ENCODE measurements around the gene GRK3. TPM values are rescaled to one million over a fixed set of nuclear protein-coding genes. Genes with fewer than 3 reads are reported as not detected.

The GRK3 gene
- total and polyA plus RNA-seq, 2 donors from 2014 or later = 1.6 to 11.5 TPM

DNA sequence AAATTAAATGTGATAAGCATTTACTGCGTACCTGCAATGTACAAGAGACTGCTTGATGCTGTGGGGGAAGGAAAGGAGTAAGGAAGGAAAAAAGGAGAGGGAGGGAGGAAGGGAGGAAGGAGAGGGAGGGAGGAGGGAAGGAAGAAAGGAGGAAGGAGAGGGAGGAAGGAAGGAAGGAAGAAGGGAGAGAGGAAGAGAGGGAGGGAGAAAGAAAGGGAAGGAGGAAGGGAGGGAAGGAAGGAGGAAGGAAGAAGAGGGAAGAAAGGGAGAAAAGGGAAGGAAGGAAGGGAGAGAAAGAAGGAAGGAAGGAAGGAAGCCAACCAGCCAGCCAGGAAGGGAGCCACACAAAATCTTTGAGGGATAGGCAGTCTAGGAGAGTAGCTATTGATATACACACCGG is 133.5 kb downstream of the GRK3 start:
- Histone ChIP-seq H3K4me3 (ENCODE audit: low read length in 3 of 3) (no peak overlapping the region), H3K36me3 (ENCODE audit: control insufficient read depth in 2 of 3, insufficient read depth in 3 of 3, low read length in 3 of 3) (peaks cover 0 to 2% (median 0%) of the 10 kb centered on the region in 3 donors), H3K4me1 (ENCODE audit: control insufficient read depth in 2 of 3, insufficient read depth in 2 of 3, low read depth in 1 of 3, low read length in 3 of 3) (peaks cover 0 to 4% (median 0%) of the 10 kb centered on the region in 3 donors), H3K27me3 (ENCODE audit: control insufficient read depth, insufficient read depth, low read length) (no peaks in the 10 kb centered on the region), H3K9me3 (ENCODE audit: control insufficient read depth in 2 of 3, insufficient read depth in 1 of 3, low read length in 3 of 3) (no peaks in the 10 kb centered on the region), H3K27ac (ENCODE audit: low read depth in 2 of 2, low read length in 2 of 2) (no peak overlapping the region), H3K9ac (ENCODE audit: low read length in 3 of 3) (no peak overlapping the region)
- TF ChIP-seq, protein P1, sequence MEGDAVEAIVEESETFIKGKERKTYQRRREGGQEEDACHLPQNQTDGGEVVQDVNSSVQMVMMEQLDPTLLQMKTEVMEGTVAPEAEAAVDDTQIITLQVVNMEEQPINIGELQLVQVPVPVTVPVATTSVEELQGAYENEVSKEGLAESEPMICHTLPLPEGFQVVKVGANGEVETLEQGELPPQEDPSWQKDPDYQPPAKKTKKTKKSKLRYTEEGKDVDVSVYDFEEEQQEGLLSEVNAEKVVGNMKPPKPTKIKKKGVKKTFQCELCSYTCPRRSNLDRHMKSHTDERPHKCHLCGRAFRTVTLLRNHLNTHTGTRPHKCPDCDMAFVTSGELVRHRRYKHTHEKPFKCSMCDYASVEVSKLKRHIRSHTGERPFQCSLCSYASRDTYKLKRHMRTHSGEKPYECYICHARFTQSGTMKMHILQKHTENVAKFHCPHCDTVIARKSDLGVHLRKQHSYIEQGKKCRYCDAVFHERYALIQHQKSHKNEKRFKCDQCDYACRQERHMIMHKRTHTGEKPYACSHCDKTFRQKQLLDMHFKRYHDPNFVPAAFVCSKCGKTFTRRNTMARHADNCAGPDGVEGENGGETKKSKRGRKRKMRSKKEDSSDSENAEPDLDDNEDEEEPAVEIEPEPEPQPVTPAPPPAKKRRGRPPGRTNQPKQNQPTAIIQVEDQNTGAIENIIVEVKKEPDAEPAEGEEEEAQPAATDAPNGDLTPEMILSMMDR (IDR thresholded peaks at IDR 0.05; ENCODE audit: borderline replicate concordance, extremely low read depth, insufficient read depth) = no peak
- DNase-seq = no peak
- no peak for FAIRE-seq
- intact Hi-C loops (cut with DNase I) = loop anchor here (5.0 kb wide), 1 partner anchor 236 kb away; no protein-coding TSS in a partner anchor

DNA sequence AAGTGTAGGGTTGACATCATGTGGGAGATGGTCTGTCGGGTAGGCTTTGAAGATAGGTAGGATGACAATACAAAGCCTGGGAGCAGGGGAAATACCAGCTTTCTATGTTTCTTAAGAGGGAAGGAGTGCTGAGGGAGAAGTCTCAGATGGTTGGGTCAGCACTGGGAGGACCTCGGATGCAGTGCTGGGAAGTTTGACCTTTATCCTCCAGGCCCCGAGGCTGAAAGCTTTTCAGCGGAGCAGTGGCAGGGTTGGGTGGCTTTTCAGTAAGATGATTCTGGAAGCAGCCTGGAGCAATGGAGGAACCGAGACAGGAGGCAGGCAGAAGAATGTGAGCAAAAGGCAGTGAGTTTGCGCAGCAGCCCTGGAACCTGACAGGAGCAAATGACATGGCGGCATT is 134.0 kb downstream of the GRK3 start:
- no peak overlapping the region for H3K9ac ChIP-seq (ENCODE audit: low read length in 3 of 3)
- no peak overlapping the region for H3K27ac ChIP-seq (ENCODE audit: low read depth in 2 of 2, low read length in 2 of 2)
- peaks cover 0 to 2% (median 0%) of the 10 kb centered on the region in 3 donors for H3K36me3 ChIP-seq (ENCODE audit: control insufficient read depth in 2 of 3, insufficient read depth in 3 of 3, low read length in 3 of 3)
- H3K27me3 ChIP-seq (ENCODE audit: control insufficient read depth, insufficient read depth, low read length) = no peaks in the 10 kb centered on the region
- TF ChIP-seq, protein P1 (IDR thresholded peaks at IDR 0.05; ENCODE audit: borderline replicate concordance, extremely low read depth, insufficient read depth) = no peak
- no peaks in the 10 kb centered on the region for H3K9me3 ChIP-seq (ENCODE audit: control insufficient read depth in 2 of 3, insufficient read depth in 1 of 3, low read length in 3 of 3)
- H3K4me3 ChIP-seq (ENCODE audit: low read length in 3 of 3) = no peak overlapping the region
- intact Hi-C loops (cut with DNase I) = loop anchor here (5.0 kb wide), 1 partner anchor 236 kb away; no protein-coding TSS in a partner anchor
- DNase-seq (peak in 2 of 5 donors; percentile 14 to 18), FAIRE-seq (no peak)
- H3K4me1 ChIP-seq (ENCODE audit: control insufficient read depth in 2 of 3, insufficient read depth in 2 of 3, low read depth in 1 of 3, low read length in 3 of 3) = peaks cover 0 to 4% (median 0%) of the 10 kb centered on the region in 3 donors

DNA sequence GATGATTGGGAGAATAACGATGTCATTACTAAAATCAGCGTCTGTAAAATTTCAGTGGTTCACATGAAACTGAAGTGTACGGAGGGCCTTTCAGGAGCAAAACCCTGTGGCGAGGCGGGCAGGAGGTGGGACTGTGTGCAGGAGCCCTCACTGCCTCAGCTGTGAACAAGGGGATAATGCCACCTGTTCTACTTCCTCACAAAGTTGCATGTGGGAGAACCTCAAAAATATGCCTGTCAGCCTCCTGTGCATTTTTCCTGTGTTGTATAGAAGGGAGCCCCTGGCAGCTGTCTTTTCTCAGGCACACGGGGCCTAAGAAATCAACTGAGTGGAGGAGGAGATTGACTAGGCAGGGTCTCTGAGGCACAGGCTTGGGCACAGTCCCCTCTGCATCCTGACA is 134.5 kb downstream of the GRK3 start:
- no peak overlapping the region for H3K9ac ChIP-seq (ENCODE audit: low read length in 3 of 3)
- TF ChIP-seq, protein P1 (IDR thresholded peaks at IDR 0.05; ENCODE audit: borderline replicate concordance, extremely low read depth, insufficient read depth) = no peak
- no peak overlapping the region for H3K27ac ChIP-seq (ENCODE audit: low read depth in 2 of 2, low read length in 2 of 2)
- H3K4me3 ChIP-seq (ENCODE audit: low read length in 3 of 3) = no peak overlapping the region
- peak in 1 of 5 donors; percentile 26 for DNase-seq
- no peaks in the 10 kb centered on the region for H3K9me3 ChIP-seq (ENCODE audit: control insufficient read depth in 2 of 3, insufficient read depth in 1 of 3, low read length in 3 of 3)
- H3K27me3 ChIP-seq (ENCODE audit: control insufficient read depth, insufficient read depth, low read length) = no peaks in the 10 kb centered on the region
- H3K4me1 ChIP-seq (ENCODE audit: control insufficient read depth in 2 of 3, insufficient read depth in 2 of 3, low read depth in 1 of 3, low read length in 3 of 3) = peaks cover 0 to 4% (median 0%) of the 10 kb centered on the region in 3 donors
- FAIRE-seq = no peak
- intact Hi-C loops (cut with DNase I) = loop anchor here (5.0 kb wide), 1 partner anchor 237 kb away; no protein-coding TSS in a partner anchor
- peaks cover 0 to 2% (median 0%) of the 10 kb centered on the region in 3 donors for H3K36me3 ChIP-seq (ENCODE audit: control insufficient read depth in 2 of 3, insufficient read depth in 3 of 3, low read length in 3 of 3)
